HepG2 (cell line): Measurements from ENCODE around the gene CPT1B. TPM values are rescaled to one million over a fixed set of nuclear protein-coding genes. Genes with fewer than 3 reads are reported as not detected.

Source experiments
- ARID5B ChIP-seq: IDR thresholded peaks from 2 replicates; pipeline ENCODE4 v1.4.0; 2020; ENCODE audit warnings: mild to moderate bottlenecking, missing genetic modification reagents
- ATF6 ChIP-seq: sonication (generic); formaldehyde crosslinking; conservative IDR thresholded peaks from 2 replicates; pipeline ENCODE4 v1.4.0; 2020; ENCODE audit warnings: missing genetic modification reagents
- ATM ChIP-seq: fragments of 450-650 bp; IDR thresholded peaks from 2 replicates; pipeline ENCODE4 v1.7.1; 2017; ENCODE audit warnings: mild to moderate bottlenecking, borderline replicate concordance
- BRCA1 ChIP-seq: sonication (generic); formaldehyde crosslinking; IDR thresholded peaks from 2 replicates; pipeline ENCODE4 v1.4.0; 2020; ENCODE audit warnings: missing genetic modification reagents
- DNMT3B ChIP-seq: conservative IDR thresholded peaks from 2 replicates; pipeline ENCODE4 v1.6.1; 2016; ENCODE audit warnings: missing biosample characterization, control low read depth
- NFE2 ChIP-seq: sonication (generic); formaldehyde crosslinking; IDR thresholded peaks from 2 replicates; pipeline ENCODE4 v1.4.0; 2020; ENCODE audit warnings: missing genetic modification reagents
- RXRB ChIP-seq: IDR thresholded peaks from 2 replicates; pipeline ENCODE4 v1.6.1; 2016; ENCODE audit warnings: borderline replicate concordance, missing genetic modification reagents, missing compliant biosample characterization
- STAG1 ChIP-seq: sonication (generic); formaldehyde crosslinking; IDR thresholded peaks from 2 replicates; pipeline ENCODE4 v1.4.0; 2020; ENCODE audit warnings: missing genetic modification reagents
- ZFP91 ChIP-seq: sonication (generic); formaldehyde crosslinking; IDR thresholded peaks from 2 replicates; pipeline ENCODE4 v1.9.0; 2022; ENCODE audit warnings: missing genetic modification reagents, mild to moderate bottlenecking, borderline replicate concordance
- ZNF235 ChIP-seq: sonication (generic); formaldehyde crosslinking; IDR thresholded peaks from 2 replicates; pipeline ENCODE4 v1.8.1; 2023; ENCODE audit warnings: mild to moderate bottlenecking, missing genetic modification reagents, borderline replicate concordance
- ZNF264 ChIP-seq: sonication (generic); formaldehyde crosslinking; IDR thresholded peaks from 2 replicates; pipeline ENCODE4 v1.4.0; 2020; ENCODE audit warnings: missing genetic modification reagents
- ZNF34 ChIP-seq: sonication (generic); formaldehyde crosslinking; IDR thresholded peaks from 2 replicates; pipeline ENCODE4 v1.4.0; 2020; ENCODE audit warnings: mild to moderate bottlenecking, missing genetic modification reagents, borderline replicate concordance
- ZNF850 ChIP-seq: sonication (generic); formaldehyde crosslinking; conservative IDR thresholded peaks from 2 replicates; pipeline ENCODE4 v1.9.0; 2021; ENCODE audit warnings: mild to moderate bottlenecking, missing genetic modification reagents
- polyA plus RNA-seq, 8 experiments: library from polyadenylated mRNA; depleted of rRNA in 3 of 8; stranded (reverse) in 7 of 8; unstranded in 1 of 8; fragments of >200 nt; fragmentation: Illumina TruSeq in 4 of 8; extraction: Trizol in 4 of 8; gene quantifications; 2 replicates each; pipeline versions ENCODE4 v1.2.1 to v1.2.3, GENCODE V29; 2011 to 2016; ENCODE audit warnings: low read depth in 4 of 8, missing spikeins in 1 of 8, mixed read lengths in 1 of 8; ENCODE audit not compliant: insufficient read depth in 1 of 8
- total RNA-seq, 5 experiments: library from RNA; depleted of rRNA; stranded (reverse); fragments of >200 nt; fragmentation: Illumina TruSeq; extraction: Trizol; gene quantifications; 2 replicates each; pipeline ENCODE4 v1.2.3, GENCODE V29; 2016; ENCODE audit warnings: low read depth in 1 of 5
- TF ChIP-seq, protein P1 (sequence below): sonication (generic); formaldehyde crosslinking; IDR thresholded peaks from 2 replicates; pipeline ENCODE4 v1.4.0; 2020; ENCODE audit warnings: missing genetic modification reagents, mild to moderate bottlenecking, borderline replicate concordance

Gene CPT1B
- total and polyA plus RNA-seq, 2 of the 13 experiments (the other 11 are each of a cell fraction or from before 2014, with no cell fraction given) = 9.2 to 19.5 TPM

GRCh38 chr22:50621948-50622722 lies 43.9 kb upstream of the CPT1B start (continued):
- 0 out of 2 replicates have a peak, but pooled peaks have one; percentile 26 for TF ChIP-seq ZNF34 (CRISPR knock-in tag)
- peak; percentile 39 for TF ChIP-seq STAG1 (CRISPR knock-in tag)
- TF ChIP-seq ATF6 (CRISPR knock-in tag) = no peak
- TF ChIP-seq ZNF264 (CRISPR knock-in tag) = no peak
- 0 out of 2 replicates have a peak, but pooled peaks have one; percentile 71 for TF ChIP-seq ZFP91
- TF ChIP-seq DNMT3B (CRISPR knock-in tag) = no peak
- TF ChIP-seq ATM = no peak
- TF ChIP-seq, protein P1, sequence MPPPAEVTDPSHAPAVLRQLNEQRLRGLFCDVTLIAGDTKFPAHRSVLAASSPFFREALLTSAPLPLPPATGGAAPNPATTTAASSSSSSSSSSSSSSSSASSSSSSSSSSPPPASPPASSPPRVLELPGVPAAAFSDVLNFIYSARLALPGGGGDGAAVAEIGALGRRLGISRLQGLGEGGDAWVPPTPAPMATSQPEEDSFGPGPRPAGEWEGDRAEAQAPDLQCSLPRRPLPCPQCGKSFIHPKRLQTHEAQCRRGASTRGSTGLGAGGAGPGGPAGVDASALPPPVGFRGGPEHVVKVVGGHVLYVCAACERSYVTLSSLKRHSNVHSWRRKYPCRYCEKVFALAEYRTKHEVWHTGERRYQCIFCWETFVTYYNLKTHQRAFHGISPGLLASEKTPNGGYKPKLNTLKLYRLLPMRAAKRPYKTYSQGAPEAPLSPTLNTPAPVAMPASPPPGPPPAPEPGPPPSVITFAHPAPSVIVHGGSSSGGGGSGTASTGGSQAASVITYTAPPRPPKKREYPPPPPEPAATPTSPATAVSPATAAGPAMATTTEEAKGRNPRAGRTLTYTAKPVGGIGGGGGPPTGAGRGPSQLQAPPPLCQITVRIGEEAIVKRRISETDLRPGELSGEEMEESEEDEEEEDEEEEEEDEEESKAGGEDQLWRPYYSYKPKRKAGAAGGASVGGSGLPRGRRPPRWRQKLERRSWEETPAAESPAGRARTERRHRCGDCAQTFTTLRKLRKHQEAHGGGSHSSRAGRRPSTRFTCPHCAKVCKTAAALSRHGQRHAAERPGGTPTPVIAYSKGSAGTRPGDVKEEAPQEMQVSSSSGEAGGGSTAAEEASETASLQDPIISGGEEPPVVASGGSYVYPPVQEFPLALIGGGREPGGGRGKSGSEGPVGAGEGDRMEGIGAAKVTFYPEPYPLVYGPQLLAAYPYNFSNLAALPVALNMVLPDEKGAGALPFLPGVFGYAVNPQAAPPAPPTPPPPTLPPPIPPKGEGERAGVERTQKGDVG (CRISPR knock-in tag) = no peak
- no peak for TF ChIP-seq RXRB (CRISPR knock-in tag)
- no peak for TF ChIP-seq ZNF235
- TF ChIP-seq NFE2 = no peak
- TF ChIP-seq ARID5B (CRISPR knock-in tag) = no peak
- no peak for TF ChIP-seq BRCA1
- TF ChIP-seq ZNF850 (CRISPR knock-in tag) = no peak
